RCC 7860 (cell line): Measurements from ENCODE around the gene TP53BP2.
A peak's percentile ranks its signal among the peaks of the same experiment; 100 is the strongest.
"Not testable (repeated sequence)": the region's sequence is repeated elsewhere in the genome, so short reads cannot be mapped to it uniquely, and the experiment has no call there.

ENCODE experiments used
- DNase-seq: peaks from one replicate; pipeline ENCODE4 v3.0.0-alpha.2; 2015; ENCODE audit warnings: low spot score
- FAIRE-seq: peaks from 2 replicates; lab custom pipeline; 2012; peaks lifted over from hg19 to GRCh38; lab: Jason Lieb, UNC

TP53BP2 gene

GRCh38 chr1:223834660-223835263 lies 11.0 kb downstream of the TP53BP2 start:
- FAIRE-seq, result no peak
- no peak for DNase-seq

- FAIRE-seq, result no peak
Observed at GRCh38 chr1:223833948-223834347, 11.8 kb downstream of the TP53BP2 start.

GRCh38 chr1:223832637-223832943 lies 13.2 kb downstream of the TP53BP2 start:
- FAIRE-seq (no peak), DNase-seq (no peak)

More at GRCh38 chr1:223833948-223834347, 11.8 kb downstream of the TP53BP2 start:
- no peak for DNase-seq

GRCh38 chr1:223831755-223832636 lies 13.8 kb downstream of the TP53BP2 start:
- peak; percentile 76 for DNase-seq
- FAIRE-seq, result peak; percentile 92

- FAIRE-seq (no peak), DNase-seq (no peak)
Observed at GRCh38 chr1:223829678-223830077, 16.1 kb downstream of the TP53BP2 start.

DNA sequence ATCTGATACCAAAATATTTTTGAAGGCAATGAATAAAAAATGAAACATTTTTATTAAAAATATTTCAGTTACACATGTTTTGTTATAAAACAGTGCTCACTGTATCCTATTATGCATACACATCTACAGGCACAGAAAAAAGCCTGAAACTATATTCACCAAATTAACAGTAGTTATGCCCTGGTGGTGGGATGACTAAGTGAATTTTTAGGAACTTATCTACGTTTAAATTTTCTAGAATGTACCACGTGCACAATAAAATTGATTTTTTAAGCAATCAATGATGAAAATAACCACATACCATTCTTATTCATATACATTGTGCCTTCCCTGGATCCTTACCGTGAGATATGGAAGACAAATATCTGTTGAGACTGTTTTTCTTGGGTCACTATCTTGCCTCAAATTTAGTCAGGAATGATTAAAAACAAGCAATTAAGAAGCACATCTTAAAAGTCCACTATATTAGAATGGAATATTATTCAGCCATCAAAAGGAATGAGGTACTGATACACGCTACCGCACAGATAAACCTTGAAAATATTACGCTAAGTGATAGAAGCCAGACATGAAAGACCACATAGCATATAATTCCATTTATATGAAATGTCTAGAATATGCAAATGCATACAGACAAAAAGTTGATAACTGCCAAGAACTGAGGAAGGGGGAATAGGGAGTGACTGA lies 17.4 kb downstream of the TP53BP2 start:
- peak; percentile 12 for FAIRE-seq
- no peak for DNase-seq

DNA sequence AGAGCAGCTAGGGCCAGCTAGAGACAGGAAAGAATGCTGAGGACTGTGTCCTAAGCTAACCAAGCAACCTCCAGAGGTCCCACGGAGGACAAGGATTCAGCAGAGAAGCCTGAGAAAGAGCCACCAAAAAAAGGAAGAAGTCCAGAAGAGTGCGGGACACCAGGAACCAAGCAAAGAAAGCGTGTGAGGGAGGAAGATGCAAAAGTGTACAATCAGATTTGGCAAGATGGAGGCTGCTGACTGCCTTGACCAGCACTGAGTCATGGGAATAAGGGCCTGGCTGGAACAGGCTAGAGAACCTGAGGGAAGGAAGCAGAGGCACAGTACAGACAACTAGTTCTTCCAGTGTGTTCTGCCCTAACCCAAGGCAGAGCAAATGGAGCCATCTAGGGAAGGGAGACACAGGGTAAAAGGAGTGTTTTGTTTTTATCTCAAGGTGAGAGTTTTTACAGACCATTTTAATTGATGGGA lies 18.5 kb downstream of the TP53BP2 start:
- FAIRE-seq, result no peak

DNA sequence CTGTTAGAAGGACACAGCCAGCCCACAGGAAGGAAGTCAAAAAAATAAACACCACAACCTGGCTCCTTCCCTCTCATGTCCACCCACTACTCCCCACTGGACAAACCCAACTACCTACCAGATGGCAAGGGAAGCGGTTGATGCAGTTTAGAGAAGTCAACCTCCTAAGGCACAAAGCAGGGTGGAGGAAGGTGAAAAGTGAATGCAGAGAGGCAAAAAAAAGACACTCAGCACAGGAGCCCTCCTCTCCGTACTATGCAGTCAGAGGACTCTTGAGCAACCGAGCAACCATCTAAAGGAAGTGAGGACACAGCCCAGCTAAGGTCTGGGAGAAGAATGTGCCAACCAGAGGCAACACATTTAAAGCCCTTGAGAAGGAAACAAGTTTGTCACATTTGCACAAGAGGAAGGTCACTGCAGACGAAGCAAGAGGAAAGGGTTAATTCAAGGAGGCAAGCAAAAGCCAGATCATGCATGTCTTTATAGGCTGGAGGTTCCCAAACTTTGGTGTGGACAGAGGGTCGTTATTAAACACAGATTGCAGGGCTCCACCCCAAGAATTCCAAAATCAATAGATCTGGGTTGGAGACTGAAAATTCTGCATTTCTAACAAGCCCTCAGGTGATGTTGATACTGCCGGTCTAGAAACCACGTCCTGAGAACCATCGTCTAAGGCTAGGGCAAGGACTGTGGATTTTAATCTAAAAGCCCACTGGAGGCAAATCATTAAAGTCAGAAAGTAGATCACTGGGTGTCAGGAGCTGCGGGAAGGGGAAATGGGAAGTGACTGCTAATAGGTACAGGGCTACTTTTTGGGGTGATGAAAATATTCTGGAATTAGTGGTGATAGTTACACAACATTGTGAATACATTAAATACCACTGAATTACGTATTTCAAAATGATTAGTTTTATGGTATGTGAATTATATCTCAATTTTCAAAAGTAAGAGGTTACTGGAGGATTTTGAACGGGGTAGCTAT lies 19.7 kb downstream of the TP53BP2 start:
- FAIRE-seq, result no peak
- no peak for DNase-seq

More for the DNA sequence above, 18.5 kb downstream of the TP53BP2 start:
- no peak for DNase-seq

- DNase-seq (no peak), FAIRE-seq (no peak)
Observed at GRCh38 chr1:223824712-223825111, 21.0 kb downstream of the TP53BP2 start.

DNA sequence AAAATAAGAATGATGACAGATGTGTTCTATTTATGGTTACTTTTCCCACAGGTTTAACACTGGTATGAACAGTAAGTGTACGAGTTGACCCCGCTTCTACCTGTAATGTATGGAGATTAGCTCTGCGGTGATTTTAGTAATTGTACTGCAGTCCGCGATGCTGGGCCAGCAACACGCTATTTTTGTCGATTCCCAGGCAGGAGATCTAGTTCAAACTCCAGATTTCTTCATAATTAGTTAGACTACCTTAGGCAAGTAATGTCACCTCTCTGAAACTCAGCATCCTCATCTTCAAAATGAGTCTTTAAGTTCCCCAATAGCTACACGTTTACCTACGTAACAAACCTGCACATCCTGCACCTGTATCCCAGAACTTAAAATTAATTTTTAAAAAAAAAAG lies 21.5 kb downstream of the TP53BP2 start:
- FAIRE-seq (no peak), DNase-seq (no peak)

GRCh38 chr1:223820971-223821370 lies 24.8 kb downstream of the TP53BP2 start:
- FAIRE-seq, result no peak

DNA sequence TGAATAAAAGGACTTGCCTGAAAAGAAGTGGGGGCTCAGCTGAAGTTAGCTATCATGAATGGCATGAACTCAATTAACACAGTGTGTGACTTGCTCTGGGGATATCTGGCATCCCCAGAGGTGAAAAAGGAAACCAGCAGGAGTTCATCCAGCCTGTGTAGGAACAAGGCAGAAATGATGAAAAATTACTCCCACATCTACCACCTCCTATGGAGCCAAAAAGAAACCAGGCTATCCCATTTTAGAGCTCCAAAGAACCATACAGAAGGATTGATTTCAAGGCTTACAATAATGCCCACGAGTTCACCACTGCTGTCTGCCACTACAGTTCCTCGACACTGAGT lies 25.3 kb downstream of the TP53BP2 start:
- DNase-seq (no peak), FAIRE-seq (no peak)

More at GRCh38 chr1:223820971-223821370, 24.8 kb downstream of the TP53BP2 start:
- DNase-seq, result no peak

- no peak for FAIRE-seq
- DNase-seq, result no peak
Observed at GRCh38 chr1:223819730-223820514, 25.8 kb downstream of the TP53BP2 start.

- not testable (repeated sequence) for FAIRE-seq, DNase-seq
Observed at GRCh38 chr1:223817265-223817664, 28.5 kb downstream of the TP53BP2 start.

DNA sequence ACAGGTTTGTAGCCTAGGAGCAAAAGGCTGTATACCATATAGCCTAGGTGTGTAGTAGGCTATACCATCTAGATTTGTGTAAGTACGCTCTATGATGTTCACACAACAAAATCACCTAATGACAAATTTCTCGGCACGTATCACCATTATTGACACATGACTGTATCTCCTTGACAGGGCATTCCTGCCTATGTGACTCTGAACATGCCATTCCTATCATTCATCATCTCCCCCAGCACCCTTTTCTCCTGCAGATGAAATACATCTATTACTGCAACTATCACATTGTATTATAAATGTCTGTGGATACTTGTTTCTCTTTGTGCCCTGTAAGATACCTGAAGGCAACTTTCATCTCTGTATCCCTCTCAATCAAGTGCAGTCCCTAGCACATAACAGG lies 29.9 kb downstream of the TP53BP2 start:
- DNase-seq, result peak; percentile 73
- FAIRE-seq, result peak; percentile 68

- FAIRE-seq (no peak), DNase-seq (no peak)
Observed at GRCh38 chr1:223815020-223815853, 30.5 kb downstream of the TP53BP2 start.

DNA sequence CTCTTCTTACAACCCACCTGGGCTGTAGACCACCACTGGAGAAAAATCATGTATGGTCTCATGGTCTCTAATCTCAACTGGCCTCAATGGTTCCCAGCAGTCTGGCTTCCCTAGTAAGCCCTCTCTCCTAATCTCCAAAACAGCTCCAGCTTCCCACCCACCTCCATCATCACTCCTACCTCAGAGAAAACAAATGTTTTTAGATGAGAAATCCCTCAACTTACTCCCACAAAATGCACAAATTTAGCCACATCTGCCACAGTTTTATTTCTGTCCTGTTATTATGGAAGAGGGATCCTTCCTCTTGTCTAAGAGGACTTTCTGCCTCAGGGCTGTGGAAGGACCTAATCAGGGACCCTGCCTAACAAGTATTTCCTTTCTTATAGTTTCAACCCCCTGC lies 32.1 kb downstream of the TP53BP2 start:
- FAIRE-seq, result no peak
- no peak for DNase-seq

DNA sequence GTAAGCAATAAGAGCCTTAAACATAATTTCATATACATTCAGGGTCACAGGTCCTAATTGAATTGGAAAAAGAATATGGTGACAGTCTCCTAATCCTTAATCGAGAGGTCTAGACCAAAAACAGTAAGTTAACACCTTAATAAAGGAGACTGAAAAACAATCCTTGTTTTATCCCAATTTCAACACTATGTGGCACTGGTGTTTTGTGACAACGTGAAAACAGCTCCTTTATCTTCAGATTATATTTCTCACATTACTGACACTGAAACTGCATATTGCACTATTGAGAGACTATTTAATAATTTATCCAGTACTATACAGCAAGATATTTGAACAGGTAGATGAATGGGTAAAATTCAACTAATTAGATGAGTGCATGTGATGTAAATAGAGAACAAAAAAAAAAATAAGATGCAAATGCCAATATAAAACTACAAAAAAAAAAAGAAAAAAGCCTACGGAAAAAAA lies 34.1 kb downstream of the TP53BP2 start:
- FAIRE-seq (no peak), DNase-seq (peak; percentile 49)

DNA sequence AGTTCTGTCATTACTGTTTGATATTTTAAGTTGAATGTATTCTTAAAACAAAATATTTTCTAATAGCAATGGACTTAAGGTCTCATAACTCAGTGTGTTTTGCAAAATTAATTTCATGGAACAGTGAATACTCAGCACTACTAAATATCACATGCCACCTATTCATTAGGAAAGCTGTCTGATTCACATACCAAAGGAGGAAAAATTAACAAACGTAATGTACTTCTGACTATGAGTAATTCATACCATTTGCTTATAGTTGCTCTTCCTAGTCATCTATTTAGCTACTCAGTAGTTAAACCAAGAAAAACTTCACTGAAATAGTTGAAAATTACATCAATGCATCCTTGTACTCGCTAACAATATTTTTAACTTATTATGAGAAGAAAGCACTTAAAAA lies 35.2 kb downstream of the TP53BP2 start:
- FAIRE-seq (peak; percentile 95), DNase-seq (peak; percentile 62)
